CD4-positive, alpha-beta T cell treated with Interleukin-6 at 100 ng/mL for 8 hours (primary cell): ENCODE measurements around the gene OR2T1.
"Not testable (repeated sequence)": the region's sequence is repeated elsewhere in the genome, so short reads cannot be mapped to it uniquely, and the experiment has no call there.

Experiments used
- DNase-seq: peaks from one replicate; pipeline ENCODE4 v3.0.0-alpha.2; 2020; ENCODE audit warnings: mixed read lengths, low spot score

Gene OR2T1

GRCh38 chr1:248402748-248403147 lies at the start of gene OR2T1:
Gene OR2T1, plus strand, starts transcription at chr1:248403048. Its CDS starts 3,100 bp downstream, at chr1:248406148.
- no peak for DNase-seq

- DNase-seq: no peak
These were observed 43.4 kb upstream of the OR2T1 start for GRCh38 chr1:248359415-248359814.

- no peak for DNase-seq
These were observed 41.6 kb upstream of the OR2T1 start, which contains the start of gene OR2T4 for GRCh38 chr1:248361121-248361715. Gene OR2T4, plus strand, starts transcription at chr1:248361665. Its CDS starts 0 bp downstream, at chr1:248361665.

GRCh38 chr1:248366609-248367008 lies 36.2 kb upstream of the OR2T1 start:
- DNase-seq: no peak

GRCh38 chr1:248372394-248372793 lies 30.5 kb upstream of the OR2T1 start:
- DNase-seq: no peak

GRCh38 chr1:248373761-248374160 lies 29.1 kb upstream of the OR2T1 start:
- DNase-seq: no peak

- DNase-seq: no peak
These were observed 27.4 kb upstream of the OR2T1 start, which contains the start of gene OR2T6 for GRCh38 chr1:248375446-248375845. Gene OR2T6, plus strand, starts transcription at chr1:248375746. Its CDS starts 11,863 bp downstream, at chr1:248387609.

GRCh38 chr1:248376916-248377315 lies 25.9 kb upstream of the OR2T1 start:
- DNase-seq: no peak

GRCh38 chr1:248380854-248381253 lies 22.0 kb upstream of the OR2T1 start:
- no peak for DNase-seq

- no peak for DNase-seq
These were observed 14.4 kb upstream of the OR2T1 start for GRCh38 chr1:248388426-248388825.

- no peak for DNase-seq
These were observed 9.8 kb upstream of the OR2T1 start for GRCh38 chr1:248393050-248393449.

- DNase-seq: no peak
These were observed 1.2 kb downstream of the OR2T1 start for GRCh38 chr1:248404024-248404423.

GRCh38 chr1:248406721-248407692 lies 4.2 kb downstream of the OR2T1 start:
- no peak for DNase-seq

GRCh38 chr1:248416226-248416625 lies 13.4 kb downstream of the OR2T1 start:
- DNase-seq: no peak

- DNase-seq: no peak
These were observed 15.0 kb downstream of the OR2T1 start for GRCh38 chr1:248417854-248418253.

GRCh38 chr1:248421384-248421783 lies 18.5 kb downstream of the OR2T1 start:
- DNase-seq: no peak

- DNase-seq: not testable (repeated sequence)
These were observed 24.8 kb downstream of the OR2T1 start for GRCh38 chr1:248427526-248428191.

- not testable (repeated sequence) for DNase-seq
These were observed 25.3 kb downstream of the OR2T1 start for GRCh38 chr1:248428192-248428533.

GRCh38 chr1:248431683-248432082 lies 28.8 kb downstream of the OR2T1 start:
- not testable (repeated sequence) for DNase-seq

GRCh38 chr1:248432201-248432600 lies 29.4 kb downstream of the OR2T1 start:
- DNase-seq: not testable (repeated sequence)

- not testable (repeated sequence) for DNase-seq
These were observed 31.1 kb downstream of the OR2T1 start for GRCh38 chr1:248433811-248434415.

GRCh38 chr1:248434913-248435312 lies 32.1 kb downstream of the OR2T1 start:
- DNase-seq: not testable (repeated sequence)
